HG02642 (cell line): ENCODE data around the gene CRMP1.
"Not testable (repeated sequence)": the region's sequence is repeated elsewhere in the genome, so short reads cannot be mapped to it uniquely, and the experiment has no call there.

Experiments used
- ATAC-seq: cut with Tn5 transposase; IDR thresholded peaks from one replicate; pipeline ENCODE4 v1.9.1; 2021; ENCODE audit warnings: mild to moderate bottlenecking; ENCODE audit not compliant: unreplicated experiment, poor library complexity

The CRMP1 gene

GRCh38 chr4:5863461-5864113 lies 29.3 kb downstream of the CRMP1 start:
- no peak for ATAC-seq

DNA sequence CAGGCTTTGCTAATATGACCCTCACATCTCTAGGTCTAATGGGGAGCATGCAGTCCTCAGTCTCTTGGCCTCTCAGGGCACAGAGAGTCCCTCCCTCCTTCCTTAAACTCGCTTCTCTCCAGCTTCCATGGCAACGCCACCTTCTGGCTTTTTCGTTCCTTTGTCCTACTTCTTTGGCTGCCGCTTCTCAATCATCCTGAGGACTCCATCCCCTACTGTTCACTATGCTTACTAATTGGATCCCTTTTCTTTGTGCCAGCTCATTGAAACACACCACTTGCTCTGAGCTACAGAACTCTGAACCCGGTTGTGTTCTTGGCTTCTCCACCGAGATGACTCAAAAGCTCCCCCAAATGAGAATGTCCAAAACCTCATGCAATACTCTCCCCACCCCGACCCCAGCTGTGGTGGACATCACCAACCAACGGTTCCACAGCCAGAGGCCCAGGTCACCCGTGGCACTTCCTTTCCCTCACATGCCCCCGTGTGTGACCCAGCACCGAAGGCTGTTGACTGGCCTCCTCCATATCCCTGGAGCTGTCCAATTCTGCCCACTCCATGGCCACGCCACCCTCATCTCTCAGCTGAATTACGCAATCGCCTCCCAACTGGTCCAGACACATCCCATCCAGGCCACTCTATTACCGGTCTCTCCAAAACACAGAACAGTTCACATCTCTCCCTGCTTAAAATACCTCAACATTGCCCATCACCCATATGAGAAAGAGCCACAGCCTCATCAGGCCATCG lies 34.7 kb downstream of the CRMP1 start:
- ATAC-seq, result no peak

GRCh38 chr4:5857199-5857598 lies 35.7 kb downstream of the CRMP1 start:
- no peak for ATAC-seq

GRCh38 chr4:5856362-5856761 lies 36.5 kb downstream of the CRMP1 start:
- not testable (repeated sequence) for ATAC-seq

GRCh38 chr4:5854929-5855328 lies 38.0 kb downstream of the CRMP1 start:
- ATAC-seq, result no peak

DNA sequence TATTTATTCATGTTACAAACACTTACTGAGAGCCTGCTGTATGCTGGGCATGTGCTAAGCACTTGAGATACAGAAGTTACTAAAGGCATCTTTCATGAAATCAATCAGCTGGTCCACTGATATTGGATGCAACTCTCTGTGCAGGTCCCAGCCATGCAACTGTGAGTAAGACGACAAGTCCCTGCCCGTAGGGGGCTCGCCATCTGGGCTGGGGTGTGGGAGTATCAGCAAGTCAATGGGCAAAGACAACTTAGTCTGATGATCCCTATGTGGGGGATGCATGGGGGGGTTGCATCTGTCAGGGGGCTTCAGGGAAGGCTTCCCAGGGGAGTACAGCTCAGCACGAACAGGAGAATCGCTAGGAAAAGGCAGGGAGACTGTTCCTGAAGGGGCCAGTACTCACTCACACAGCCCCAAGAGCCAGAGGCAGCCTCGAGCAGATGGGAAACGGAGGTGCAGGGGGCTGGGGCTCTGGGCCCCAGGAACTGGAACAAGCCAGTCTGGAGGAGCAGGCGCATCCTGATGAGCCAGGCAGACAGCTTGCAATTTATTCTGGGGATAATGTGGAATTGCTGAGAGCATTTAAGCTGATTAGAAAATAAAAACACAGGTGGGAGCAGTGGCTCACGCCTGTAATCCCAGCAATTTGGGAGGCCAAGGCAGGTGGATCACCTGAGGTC lies 40.2 kb downstream of the CRMP1 start:
- ATAC-seq, result no peak

DNA sequence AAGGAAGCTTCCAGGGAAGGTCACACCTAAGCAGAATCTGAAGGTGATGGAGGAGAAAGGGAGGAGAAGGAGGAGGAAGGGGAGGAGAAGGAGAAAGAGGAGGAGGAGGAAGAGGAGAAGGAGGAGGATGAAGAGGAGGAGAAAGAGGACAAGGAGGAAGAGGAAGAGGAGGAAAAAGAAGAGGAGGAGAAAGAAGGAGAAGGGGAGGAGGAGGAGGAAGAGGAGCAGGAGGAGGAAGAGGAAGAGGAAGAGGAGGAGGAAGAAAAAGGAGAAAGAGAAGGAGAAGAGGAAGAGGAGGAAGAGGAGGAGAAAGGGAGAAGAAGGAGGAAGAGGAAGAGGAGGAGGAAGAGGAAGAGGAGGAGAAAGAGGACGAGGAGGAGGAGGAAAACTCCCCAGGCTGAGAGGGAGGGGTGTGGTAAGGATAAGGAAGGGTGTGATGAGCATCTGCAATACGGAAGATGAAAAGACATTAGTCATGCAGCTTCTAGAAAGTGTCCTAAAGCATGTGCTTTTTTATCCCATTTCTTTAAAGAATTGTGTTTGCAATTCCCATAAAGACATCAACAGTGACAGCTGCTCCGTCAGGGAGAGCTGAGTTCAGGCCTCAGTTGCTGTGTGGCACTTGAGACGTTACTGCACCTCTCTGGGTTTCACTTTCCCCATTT lies 41.1 kb downstream of the CRMP1 start:
- no peak for ATAC-seq

- no peak for ATAC-seq
Observed at GRCh38 chr4:5845035-5845905, 47.6 kb downstream of the CRMP1 start.

GRCh38 chr4:5843573-5844530 lies 49.0 kb downstream of the CRMP1 start:
- ATAC-seq, result no peak

DNA sequence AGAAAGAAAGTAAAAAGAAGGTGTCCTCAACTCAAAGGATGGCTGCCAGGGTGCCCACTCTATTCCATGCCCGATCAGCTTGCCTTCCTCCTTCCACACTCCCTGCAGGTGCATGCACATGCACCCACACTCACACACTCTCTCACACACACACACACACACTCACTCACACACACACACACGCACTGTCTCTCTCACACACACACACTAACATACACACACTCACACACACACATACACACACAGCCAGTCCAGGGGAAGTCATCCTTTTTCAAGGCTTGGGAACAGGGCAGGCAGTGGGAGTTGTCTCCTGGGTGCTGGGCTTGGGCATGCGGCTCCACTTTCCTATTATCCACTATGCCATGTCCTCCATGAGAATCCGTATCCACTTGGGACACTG lies 50.4 kb downstream of the CRMP1 start:
- no peak for ATAC-seq

DNA sequence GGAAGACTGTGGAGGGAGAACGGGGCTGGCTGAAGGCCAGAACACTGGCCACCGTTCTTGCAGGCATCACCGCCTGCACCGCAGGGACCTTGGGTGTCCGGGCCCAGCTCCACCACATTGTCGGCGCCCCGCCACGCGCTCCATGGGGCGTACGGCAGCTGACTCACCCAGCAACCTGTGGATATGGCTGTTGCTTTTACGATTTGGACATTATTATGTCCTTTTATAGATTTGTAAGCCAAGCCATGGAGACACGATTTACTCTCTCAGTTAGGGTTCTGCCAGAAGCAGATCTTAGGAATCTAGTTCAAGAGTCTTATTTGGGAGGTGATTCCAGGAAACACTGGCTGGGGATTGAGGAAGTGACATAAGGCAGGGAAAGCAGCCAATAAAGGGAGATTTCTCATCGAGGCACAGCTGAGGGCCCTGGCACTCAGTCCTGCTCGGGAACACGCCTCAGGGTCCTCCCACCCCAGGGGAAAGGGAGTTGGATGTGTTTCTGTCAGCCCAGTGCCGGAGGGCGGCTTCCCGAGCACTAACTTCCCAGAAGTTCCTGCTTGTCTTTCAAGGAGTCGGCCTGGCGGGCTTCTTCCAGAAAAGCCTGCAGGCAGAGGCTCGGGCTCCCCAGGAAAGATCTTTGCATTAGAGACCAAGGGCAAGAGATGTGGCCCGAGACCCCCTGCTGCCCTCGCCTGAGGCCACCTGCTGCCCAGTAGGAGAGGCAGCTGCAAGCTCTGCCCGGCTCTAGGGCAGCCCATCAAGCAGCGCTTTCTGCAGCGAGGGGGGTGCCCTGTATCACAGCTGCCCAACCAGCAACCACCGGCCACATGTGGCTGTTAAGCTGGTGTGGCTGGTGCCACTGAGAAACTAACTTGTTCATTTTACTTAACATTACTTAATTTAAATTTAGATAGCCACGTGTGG lies 52.9 kb downstream of the CRMP1 start:
- ATAC-seq, result no peak

DNA sequence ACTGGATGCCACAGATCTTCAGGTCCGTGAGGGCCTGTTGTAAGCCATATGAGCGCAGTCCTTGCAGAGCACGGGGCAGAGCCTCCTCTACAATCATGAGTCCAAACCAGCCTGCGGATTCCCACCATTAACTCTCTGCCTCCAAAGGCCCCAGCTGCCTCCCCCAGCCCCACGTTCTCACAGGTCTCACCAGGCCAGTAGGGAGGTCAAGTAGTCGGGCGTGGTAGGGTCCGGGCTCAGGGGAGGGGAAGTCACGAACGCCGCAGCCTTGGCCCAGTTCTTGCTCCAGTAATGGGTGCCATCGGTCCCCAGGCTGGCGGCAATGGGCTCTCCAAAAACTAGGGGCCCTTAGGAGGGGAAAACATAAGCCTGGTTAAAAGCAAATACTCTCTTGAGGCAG lies 53.6 kb downstream of the CRMP1 start:
- no peak for ATAC-seq

DNA sequence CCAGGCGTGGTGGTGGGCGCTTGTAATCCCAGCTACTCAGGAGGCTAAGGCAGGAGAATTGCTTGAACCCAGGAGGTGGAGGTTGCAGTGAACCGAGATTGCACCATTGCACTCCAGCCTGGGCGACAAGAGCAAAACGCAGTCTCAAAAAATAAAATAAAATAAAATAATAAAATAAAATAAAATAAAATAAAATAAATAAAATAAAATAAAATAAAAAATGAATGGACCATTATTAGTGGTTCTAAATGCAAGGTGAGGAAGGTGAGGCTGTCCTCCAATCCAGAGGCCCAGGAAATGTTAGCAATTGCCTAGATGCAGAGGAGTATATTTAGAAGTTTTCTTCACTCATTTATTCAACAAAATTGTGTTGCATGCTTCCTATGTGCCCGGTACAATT lies 55.4 kb downstream of the CRMP1 start:
- not testable (repeated sequence) for ATAC-seq

DNA sequence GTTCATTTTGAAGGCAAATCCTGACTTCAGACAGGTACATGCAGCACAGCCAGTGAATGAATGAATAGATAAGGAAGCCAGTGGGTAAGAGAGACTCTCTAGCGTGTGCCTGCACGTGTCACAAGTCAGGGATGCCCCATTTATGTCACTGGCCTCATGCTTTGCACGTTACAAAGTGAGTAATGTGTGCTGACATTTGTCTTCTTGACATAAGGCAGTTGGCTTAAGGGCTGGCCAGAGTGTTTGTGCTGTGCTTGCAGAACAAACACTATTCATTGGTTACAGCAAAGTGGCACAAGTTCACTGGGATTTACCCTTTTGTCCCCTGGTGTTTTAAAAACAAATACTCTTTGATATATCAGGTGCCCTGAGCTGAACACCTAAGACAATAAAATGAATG lies 55.9 kb downstream of the CRMP1 start:
- ATAC-seq, result no peak

GRCh38 chr4:5828005-5828391 lies 64.9 kb downstream of the CRMP1 start:
- ATAC-seq, result no peak

GRCh38 chr4:5827108-5828004 lies 65.5 kb downstream of the CRMP1 start:
- no peak for ATAC-seq
